Iris pigment epithelial cell (primary cell): ENCODE results near the gene ARF1.
A peak's percentile ranks its signal among the peaks of the same experiment; 100 is the strongest.

Experiments
- DNase-seq: peaks from one replicate; pipeline ENCODE4 v3.0.0-alpha.2; 2011; ENCODE audit warnings: low read depth

Gene ARF1

GRCh38 chr1:228088586-228089498 lies 6.3 kb downstream of the ARF1 start:
- DNase-seq: peak; percentile 12

- DNase-seq: no peak
Observed at GRCh38 chr1:228089519-228090380, 7.2 kb downstream of the ARF1 start.

- DNase-seq: peak; percentile 62
Observed at GRCh38 chr1:228090613-228091081, 8.1 kb downstream of the ARF1 start.

- DNase-seq: no peak
Observed at GRCh38 chr1:228091084-228091483, 8.6 kb downstream of the ARF1 start.

GRCh38 chr1:228092342-228093049 lies 10.0 kb downstream of the ARF1 start:
- DNase-seq: no peak

- no peak for DNase-seq
Observed at GRCh38 chr1:228093050-228093906, 10.8 kb downstream of the ARF1 start.

GRCh38 chr1:228094432-228095016 lies 12.0 kb downstream of the ARF1 start:
- no peak for DNase-seq

- no peak for DNase-seq
Observed at GRCh38 chr1:228095161-228095560, 12.7 kb downstream of the ARF1 start.

GRCh38 chr1:228095938-228096337 lies 13.4 kb downstream of the ARF1 start:
- no peak for DNase-seq

- DNase-seq: no peak
Observed at GRCh38 chr1:228096416-228097332, 14.2 kb downstream of the ARF1 start.

GRCh38 chr1:228097333-228098081 lies 15.0 kb downstream of the ARF1 start:
- DNase-seq: no peak

GRCh38 chr1:228098323-228098931 lies 15.9 kb downstream of the ARF1 start:
- no peak for DNase-seq

GRCh38 chr1:228099331-228099732 lies 16.8 kb downstream of the ARF1 start:
- DNase-seq: no peak

GRCh38 chr1:228100822-228101613 lies 18.5 kb downstream of the ARF1 start:
- DNase-seq: no peak

GRCh38 chr1:228101614-228101993 lies 19.1 kb downstream of the ARF1 start:
- DNase-seq: no peak

GRCh38 chr1:228101994-228102790 lies 19.7 kb downstream of the ARF1 start:
- peak; percentile 40 for DNase-seq
